AG08396 (cell line): Measurements from ENCODE around the gene PAIP2.
"Not testable (repeated sequence)": the region's sequence is repeated elsewhere in the genome, so short reads cannot be mapped to it uniquely, and the experiment has no call there.

Experiments used
- DNase-seq: peaks from one replicate; pipeline ENCODE4 v3.0.0; 2012; ENCODE audit warnings: low spot score, mixed read lengths

PAIP2 gene

DNA sequence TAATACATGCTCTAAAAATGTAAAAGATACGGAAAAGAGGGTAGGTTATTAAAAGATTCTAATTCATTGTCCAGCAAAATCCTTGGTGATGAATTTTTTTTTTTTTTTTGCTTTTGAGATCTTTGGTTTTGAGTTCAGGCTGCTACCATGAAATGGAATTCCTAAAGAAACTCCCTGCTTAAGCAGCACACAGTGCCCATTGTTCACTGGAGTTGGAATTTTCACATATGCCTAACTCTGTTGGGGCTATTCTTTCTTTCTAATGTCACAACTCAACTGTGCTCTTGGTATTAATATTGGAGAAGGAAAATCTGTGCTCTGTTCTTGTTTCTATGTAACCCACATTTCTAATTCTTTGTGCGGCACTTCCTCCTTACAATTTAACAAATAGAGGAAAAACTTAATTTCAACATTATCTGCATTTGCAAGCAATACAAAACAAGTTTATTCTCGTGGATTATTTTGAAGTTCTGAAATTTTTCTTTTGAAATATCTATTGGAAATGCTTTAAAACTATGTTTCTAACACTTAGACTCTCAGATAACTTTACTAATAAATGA lies 26.5 kb upstream of the PAIP2 start:
- DNase-seq: no peak

DNA sequence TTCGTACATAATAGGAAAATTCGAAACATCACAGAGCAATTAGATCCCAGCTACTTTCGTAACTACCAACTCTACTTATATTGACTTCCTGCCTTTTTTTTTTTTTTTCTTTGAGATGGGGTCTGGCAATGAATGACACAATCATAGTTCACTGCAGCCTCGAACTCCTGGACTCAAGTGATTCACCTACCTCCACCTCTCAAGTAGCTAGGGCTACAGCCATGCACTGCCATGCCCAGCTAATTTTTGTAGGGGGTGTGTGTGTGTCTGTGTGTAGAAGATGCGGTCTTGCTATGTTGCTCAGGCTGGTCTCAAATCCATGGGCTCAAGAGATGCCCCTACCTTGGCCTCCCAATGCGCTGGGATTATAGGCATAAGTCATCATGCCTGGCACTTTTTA lies 5.8 kb upstream of the PAIP2 start:
- no peak for DNase-seq

DNA sequence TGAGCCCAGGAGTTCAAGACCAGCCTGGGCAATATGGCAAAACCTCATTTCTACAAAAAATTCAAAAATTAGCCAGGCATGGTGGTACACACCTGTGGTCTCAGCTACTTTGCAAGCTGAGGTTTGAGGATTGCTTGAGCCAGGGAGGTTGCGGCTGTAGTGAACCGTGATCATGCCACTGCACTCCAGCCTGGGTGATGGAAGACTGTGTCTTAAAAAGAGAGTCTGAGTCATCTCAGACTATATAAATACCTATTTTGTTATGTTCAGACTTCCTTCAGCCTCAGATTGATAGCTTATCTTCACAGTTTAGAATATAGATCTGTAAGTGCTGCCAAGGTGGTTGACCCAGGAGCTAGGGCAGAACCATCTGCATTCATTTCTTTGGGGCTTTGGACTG lies 1.6 kb upstream of the PAIP2 start:
- DNase-seq: no peak

DNA sequence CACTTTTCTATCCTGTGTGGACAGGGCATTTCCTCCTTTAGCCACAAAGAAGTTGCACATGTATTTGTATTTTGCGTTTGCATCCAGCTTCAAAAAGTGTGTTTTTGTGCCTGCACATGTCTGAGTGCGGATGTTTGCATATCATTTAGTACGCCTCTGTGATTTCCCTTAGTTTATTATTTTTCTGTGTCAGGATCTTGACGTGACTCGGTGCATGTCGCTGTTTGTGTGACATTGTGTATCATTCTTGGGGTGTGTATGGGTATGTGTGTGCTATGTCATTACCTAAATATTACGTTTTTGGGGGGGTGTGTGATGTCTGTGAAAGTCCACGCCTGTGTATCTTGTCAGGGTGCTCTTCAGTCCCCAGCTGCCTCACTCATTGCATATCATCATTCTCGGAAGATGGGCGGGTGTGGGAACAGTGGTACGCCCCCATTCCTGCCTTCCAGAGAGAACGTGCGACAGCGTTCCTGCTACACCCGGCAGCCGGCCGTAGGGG lies 416 bp upstream of the PAIP2 start:
- DNase-seq: no peak

DNA sequence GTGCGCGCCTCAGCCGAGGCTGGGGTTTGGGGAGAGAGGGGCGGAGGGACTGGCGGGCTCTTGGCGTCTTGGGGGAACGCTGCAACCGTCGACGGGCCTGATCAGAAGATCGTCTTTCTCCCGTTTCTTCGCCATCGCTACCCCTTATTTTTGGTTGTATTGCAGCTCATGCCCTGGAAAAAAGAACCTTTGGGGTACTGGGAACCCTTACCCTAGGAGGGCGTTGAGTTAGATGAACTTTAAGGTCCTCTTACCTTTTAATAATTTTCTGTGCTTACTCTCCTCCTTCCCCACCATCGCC lies 719 bp downstream of the PAIP2 start:
- DNase-seq: no peak

DNA sequence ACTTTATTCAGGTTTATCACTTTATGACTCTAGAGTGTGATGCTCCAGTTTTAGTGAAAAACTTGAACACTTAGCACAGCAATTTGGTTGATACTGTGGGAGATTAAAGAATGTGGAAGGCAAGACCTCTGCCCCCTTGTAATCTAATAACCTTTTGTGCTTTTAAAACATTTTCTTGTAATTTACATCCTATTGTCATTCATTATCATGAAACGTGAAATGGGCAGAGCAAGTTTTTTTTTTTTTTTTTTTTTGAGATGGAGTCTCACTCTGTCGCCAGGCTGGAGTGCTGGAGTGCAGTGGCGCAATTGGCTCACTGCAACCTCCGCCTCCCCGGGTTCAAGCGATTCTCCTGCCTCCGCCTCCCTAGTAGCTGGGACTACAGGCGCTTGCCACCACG lies 1.8 kb downstream of the PAIP2 start:
- no peak for DNase-seq

DNA sequence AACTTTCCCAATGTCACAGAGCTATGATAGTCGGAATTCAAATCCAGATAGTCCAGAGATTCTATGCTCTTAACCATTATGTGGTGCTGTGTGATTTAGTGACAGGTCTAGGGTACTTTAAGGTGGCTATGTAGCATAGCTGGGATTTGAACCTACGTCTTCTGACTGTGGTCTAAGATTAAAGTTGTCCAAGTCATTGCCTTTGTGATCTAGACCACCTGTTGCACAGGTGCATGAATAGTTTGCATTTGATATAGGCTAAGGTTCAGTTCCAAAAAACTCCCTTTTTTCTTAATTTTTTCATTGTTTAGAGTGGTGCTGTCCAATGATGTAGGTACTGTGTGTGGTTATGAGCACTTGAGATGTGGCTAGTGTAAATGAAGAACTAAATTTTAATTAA lies 2.5 kb downstream of the PAIP2 start:
- no peak for DNase-seq

DNA sequence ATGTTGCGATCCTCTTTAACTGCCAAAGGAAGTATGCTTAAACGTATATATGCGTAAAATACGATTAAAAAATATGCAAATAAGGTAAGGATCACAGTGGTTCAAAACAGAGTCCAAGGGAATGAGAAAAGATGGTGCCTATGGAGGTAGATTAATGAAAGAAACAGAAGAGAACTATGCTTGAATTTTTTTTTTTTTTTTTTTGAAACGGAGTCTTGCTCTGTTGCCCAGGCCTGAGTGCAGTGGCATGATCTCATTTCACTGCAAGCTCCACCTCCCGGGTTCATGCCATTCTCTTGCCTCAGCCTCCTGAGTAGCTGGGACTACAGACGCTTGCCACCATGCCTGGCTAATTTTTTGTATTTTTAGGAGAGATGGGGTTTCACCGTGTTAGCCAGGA lies 3.8 kb downstream of the PAIP2 start:
- not testable (repeated sequence) for DNase-seq

DNA sequence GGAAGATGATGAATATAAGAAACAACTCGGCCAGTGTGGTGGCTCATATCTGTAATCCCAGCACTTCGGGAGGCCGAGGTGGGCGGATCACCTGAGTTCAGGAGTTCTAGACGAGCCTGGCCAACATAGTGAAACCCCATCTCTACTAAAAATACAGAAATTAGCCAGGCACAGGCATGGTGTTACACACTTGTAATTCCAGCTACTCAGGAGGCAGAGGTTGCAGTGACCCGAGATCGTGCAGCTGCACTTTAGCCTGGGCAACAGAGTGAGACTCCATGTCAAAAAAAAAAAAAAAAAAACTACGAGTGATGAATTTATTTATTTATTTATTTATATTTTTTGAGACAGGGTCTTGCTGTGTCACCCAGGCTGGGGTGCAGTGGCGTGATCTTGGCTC lies 6.2 kb downstream of the PAIP2 start:
- not testable (repeated sequence) for DNase-seq

DNA sequence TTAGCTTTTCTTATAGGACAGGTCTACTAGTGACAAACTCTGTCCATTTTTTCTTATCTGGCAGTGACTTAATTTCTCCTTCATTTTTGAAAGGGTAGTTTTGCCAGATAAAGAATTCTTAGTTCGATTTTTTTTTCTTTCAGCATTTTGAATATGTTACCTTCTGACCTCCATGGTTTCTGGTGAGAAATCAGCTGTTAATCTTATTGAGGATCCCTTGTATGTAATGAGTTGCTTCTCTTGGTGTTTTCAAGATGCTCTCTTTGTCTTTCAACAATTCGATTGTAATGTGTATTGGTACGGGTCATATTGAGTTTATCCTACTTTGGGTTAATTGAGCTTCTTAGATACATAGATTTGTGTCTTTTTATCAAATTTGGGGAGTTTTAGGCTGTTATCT lies 12.5 kb downstream of the PAIP2 start:
- DNase-seq: no peak

DNA sequence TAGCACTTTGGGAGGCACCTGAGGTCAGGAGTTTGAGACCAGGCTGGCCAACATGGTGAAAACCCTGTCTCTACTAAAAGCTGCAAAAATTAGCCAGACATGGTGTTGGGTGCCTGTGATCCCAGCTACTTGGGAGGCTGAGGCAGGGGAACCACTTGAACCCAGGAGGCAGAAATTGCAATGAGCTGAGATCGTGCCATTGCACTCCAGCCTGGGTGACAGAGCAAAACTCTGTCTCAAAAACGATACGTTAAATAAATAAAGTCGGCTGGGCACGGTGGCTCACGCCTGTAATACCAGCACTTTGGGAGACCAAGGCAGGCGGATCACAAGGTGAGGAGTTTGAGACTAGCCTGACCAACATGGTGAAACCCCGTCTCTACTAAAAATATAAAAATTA lies 14.2 kb downstream of the PAIP2 start:
- DNase-seq: not testable (repeated sequence)

DNA sequence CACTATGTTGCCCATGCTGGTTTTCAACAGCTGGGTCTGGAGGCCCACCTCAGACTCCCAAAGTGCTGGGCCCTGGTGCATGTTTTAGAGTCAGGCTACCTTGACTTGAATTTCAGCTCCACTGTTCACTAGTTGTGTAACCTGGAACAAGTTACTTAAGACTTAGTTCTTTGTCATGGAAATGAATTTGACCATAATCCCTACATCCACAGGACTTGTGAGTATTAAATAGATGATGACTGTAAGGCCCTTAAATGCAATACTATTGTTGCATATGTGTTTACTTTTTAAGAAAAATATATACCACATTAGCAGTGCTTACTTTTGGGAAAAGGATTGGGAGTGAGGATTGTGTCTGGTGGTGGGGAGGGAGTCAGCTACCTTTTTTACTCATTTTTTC lies 16.4 kb downstream of the PAIP2 start:
- DNase-seq: no peak

DNA sequence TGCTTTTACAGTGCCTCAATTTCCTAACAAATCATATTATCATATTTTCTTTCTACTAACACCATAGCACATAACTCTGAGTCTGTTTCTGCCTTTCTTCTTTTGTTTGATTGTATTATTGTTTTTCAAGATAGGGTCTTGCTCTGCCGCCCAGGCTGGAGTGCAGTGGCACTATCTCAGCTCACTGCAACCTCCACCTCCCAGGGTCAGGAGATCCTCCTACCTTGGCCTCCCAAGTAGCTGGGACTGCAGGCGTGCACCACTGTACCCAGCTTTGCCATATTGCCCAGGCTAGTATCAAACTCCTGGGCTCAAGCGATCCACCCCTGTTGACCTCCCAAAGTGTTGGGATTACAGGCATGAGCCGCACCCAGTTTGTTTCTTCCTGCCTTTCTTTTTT lies 18.7 kb downstream of the PAIP2 start:
- no peak for DNase-seq

DNA sequence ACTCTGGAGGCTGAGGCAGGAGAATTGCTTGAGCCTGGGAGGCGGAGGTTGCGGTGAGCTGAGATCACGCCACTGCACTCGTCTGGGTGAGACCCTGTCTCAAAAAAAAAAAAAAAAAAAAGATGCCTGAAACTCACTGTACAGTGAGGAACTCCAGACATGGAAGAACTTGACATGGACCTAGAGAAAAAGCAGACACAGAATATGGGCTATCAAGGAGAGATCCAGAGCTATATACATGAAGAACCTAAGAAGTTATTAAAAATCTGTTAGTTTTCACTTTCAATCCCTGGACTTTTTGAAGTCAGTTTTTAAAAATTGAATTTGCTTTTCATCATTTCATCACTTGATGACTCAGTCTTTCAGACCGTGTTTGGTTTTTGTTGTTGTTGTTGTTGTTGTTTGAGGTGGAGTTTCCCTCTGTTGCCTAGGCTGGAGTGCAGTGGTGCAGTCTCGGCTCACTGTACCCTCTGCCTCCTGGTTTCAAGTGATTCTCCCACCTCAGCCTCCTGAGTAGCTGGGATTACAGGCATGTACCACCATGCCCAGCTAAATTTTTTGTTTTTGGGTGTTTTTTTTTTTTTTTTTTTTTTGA lies 20.3 kb downstream of the PAIP2 start:
- no peak for DNase-seq

DNA sequence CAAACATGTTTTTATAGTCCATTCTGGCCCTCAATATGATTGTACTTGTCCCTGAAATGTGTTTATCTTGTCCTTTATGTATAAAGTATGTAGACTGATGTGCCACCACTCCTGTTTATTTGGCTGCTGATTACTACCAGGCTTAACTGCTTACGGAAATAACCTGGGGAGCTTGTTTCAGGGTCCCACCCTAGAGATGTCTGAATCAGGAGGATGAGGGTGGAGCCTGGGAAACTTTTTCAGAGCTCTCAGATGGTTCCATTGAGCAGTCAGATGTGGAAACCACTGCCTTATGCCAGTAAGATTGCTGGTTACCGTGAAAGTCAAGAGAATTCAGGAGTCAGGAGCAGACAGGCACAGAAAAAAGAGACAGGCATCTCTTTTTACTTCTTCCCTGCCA lies 22.3 kb downstream of the PAIP2 start:
- no peak for DNase-seq

DNA sequence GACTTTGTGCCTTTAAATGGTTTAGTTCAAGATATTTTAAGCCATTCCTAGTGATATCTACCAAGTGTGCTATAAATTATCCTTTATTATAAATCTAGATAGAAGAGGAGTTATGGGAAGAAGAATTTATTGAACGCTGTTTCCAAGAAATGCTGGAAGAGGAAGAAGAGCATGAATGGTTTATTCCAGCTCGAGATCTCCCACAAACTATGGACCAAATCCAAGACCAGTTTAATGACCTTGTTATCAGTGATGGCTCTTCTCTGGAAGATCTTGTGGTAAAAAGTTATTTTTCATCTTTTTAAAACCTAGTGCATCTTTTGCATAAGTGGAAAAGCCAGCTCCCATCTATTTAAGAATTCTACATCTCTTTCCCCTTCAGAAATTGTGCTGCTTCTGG lies 22.8 kb downstream of the PAIP2 start:
- DNase-seq: no peak

DNA sequence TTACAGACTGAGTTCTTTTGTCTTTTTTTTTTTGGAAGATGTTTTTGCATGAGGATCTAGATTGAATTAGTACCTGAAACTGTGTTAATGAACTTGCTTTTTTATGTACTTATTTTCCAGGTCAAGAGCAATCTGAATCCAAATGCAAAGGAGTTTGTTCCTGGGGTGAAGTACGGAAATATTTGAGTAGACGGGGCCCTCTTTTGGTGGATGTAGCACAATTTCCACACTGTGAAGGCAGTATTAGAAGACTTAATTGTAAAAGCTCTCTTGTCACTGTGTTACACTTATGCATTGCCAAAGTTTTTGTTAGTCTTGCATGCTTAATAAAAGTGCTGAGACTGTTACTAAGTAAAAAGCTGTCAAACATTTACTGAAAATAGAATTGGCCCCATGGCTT lies 27.0 kb downstream of the PAIP2 start:
- DNase-seq: no peak

DNA sequence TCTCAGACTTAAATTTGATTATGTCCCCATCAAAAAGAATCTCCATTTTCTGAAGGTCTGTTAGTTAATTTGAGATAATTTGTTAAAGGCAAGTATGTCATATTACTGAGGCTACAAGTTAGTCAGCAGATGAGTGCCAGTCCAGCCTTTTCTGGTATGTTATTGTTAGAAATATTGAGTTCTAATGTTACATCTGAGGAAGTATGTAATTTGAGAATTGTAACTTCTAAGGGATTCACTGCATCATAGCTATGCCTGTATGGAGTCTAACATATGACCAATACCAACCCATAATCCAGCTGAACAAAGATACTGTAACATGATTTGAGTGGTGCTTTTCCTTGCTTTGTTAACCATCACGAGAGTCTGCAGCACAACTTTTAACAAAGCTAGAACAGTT lies 27.5 kb downstream of the PAIP2 start:
- DNase-seq: peak; percentile 31

DNA sequence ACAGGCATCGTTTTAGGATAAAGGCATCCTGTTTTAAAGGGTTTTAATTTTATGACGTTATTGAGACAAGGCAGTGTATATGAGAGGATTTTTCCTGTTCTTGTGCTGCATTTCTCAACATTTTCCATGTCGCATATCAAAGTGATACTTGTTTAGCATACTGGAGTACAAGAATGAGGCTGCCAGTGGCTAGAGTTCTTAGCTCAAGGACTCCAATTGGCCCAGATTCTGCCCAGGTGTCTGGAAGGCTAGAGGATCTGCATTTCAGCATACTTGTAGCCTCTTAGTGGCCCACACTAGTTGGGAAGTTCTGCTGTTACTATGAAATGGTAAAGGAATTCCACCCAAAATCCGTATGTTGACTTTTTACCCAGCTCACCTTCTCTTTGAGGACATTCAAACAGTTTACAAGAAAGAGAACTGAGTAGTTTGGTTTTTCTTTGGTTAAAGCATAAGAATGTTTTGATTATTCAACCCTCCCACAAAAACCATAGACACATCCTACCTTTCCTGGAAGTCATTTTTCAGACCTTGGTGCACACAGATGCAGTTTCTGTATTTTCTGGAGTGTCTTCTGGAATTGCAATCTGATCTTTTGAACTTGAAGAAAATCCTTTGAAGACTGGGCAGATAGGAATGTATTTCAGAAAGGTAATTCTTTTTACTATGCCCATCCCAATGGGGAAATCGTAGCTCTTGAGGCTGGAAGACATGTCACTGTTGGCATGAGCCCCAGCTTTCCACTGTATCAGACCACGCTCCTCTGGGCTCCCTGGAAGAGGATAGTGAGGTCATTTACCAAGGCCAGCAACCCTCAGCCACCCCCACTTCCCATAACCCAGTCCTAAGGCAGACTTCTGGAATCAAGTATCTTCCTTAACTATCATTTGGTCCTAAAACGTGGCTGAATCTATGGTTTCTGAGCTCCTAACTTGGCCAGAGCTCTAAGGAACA lies 30.1 kb downstream of the PAIP2 start:
- DNase-seq: no peak

DNA sequence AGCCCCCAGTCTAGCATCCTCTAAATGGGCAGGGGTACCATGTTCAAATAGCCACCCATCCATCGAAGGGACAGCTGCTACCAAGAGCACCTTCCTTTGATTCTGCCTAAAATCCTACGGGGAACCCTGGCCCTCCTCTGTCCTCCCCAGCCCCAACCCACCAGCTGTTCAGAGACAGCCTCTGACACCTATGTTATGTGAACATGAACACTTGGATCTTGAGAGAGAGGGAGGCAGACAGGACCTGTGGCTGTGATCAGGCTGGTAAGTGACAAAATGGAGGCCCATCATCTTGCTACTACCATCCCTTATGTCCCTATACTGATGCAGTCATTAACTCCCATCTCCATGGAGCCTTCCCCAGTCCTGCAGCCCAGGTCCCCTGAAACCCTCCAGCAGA lies 33.3 kb downstream of the PAIP2 start:
- DNase-seq: no peak

DNA sequence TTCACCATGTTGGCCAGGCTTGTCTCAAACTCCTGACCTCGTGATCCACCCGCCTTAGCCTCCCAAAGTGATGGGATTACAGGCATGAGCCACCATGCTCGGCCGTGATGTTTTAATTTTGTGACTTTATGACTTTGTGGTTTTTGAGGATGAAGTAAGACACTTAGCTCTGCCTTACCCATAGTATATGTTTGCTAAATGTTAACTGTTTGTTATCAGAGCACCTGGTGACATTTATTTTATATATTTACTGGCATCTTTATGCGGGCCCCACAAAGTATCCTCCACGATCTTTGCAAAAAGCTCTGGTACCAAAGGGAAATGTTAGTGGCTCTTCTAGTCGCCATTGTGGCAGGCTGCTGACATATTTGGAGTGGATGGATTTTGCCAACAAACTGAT lies 34.7 kb downstream of the PAIP2 start:
- no peak for DNase-seq

DNA sequence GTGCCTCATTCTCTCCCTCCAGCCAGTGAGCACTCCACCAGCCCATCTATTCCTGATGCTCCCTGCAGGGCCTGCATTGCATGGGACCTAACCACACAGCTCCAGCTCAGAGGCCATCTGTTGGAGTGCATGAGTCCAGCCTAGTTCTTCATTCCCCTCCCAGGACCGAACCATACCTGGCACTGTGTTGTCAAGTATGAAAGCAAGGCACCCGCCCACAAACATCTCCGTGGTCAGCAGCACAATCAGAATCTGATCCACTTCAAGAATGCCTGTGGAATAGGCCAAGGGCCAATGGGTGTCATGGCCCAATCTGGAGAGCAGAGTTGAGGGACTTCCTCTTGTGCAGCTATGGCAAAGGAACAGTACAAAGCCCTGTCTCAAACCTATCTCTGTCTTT lies 35.6 kb downstream of the PAIP2 start:
- DNase-seq: no peak

DNA sequence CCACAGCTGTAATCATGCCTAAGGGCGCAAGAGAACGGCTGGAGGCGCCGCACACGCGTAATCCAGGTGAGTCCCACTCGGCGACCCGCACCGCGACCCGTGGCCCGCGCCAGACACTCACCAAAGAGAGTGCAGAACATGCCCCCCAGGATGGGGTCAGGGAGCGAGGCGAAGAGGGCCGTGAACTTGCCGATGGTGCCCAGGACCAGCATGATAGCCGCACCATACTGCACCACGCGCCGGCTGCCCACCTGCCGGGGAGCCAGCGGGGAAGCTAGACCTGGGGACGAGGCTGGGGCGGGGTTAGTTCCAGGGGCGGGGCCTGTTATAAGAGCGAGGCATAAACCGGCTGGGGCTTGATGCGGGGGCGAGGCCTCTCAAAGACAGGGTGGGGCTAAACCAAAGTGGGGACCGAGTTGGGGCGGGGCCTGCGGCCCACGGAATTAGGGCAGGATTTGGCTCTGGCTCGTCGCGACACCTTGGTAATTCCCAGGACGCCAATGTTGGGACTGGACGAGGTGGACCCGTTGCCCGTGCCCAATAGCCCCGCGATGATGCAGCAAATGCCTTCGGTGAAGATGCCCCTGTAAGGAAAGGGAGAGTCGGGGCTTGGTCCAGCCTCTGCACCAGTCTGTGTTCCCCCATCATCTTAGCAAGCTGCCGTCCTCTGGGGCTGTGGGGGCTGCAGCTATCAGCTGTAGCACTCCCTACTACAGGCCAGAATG lies 36.6 kb downstream of the PAIP2 start:
- no peak for DNase-seq
